HepG2 (cell line): ENCODE results near the gene KIAA1549. TPM values are rescaled to one million over a fixed set of nuclear protein-coding genes. Genes with fewer than 3 reads are reported as not detected.

Experiments used
- ATAC-seq: fragments of 200-7000 bp; cut with Tn5 transposase; 3 replicates; pipeline ENCODE4 v1.9.1; 2020; ENCODE audit warnings: mild to moderate bottlenecking, moderate library complexity
- BruUV-seq: library from RNA; stranded (reverse); fragments of 400-500 nt; replicated peaks from 2 replicates; lab custom pipeline; 2021; lab: Mats Ljungman, UMichigan
- CTCF ChIA-PET: fragments of 300-600 bp; formaldehyde crosslinking; extraction: SDS; loops from one replicate; lab custom pipeline; 2021; ENCODE audit warnings: low total read pairs, inconsistent platforms, low intra/inter-chr PET ratio; lab: Yijun Ruan, JAX
- POLR2A ChIA-PET: fragments of 350-600 bp; sonication (Branson Sonifier 250); formaldehyde crosslinking; loops from one replicate; lab custom pipeline; 2020; ENCODE audit warnings: antibody characterized with exemption, inconsistent platforms; lab: Yijun Ruan, JAX
- DNase-seq: peaks from one replicate; pipeline ENCODE4 v3.0.0-alpha.2; 2015; ENCODE audit warnings: low spot score
- FAIRE-seq: peaks from 3 replicates; lab custom pipeline; 2011; peaks lifted over from hg19 to GRCh38; lab: Jason Lieb, UNC
- H2AFZ ChIP-seq: one replicate; pipeline ENCODE4 v1.6.1; 2011; ENCODE audit warnings: low read length, inconsistent platforms
- H3K27ac ChIP-seq: fragments of 300-600 bp; 3 replicates; pipeline ENCODE4 v1.8.0; 2011; ENCODE audit warnings: mixed run types, mild to moderate bottlenecking, mixed read lengths, low read length, inconsistent platforms; ENCODE audit not compliant: insufficient read depth; ENCODE audit errors: extremely low read length
- H3K27me3 ChIP-seq, 2 experiments: fragments of 200-600 bp in 1 of 2; 2 replicates in 1 of 2; 3 replicates in 1 of 2; pipeline versions ENCODE4 v1.6.0 to v1.8.0; 2011; ENCODE audit warnings: low read length in 2 of 2, mild to moderate bottlenecking in 2 of 2, moderate library complexity in 2 of 2, inconsistent platforms in 1 of 2; ENCODE audit not compliant: insufficient read depth in 2 of 2, control insufficient read depth in 1 of 2
- H3K36me3 ChIP-seq, 2 experiments: fragments of 200-600 bp in 1 of 2; replicated peaks in 1 of 2; 2 replicates in 1 of 2; 3 replicates in 1 of 2; pipeline versions ENCODE4 v1.5.1 to v1.8.0; 2011; ENCODE audit warnings: low read length in 2 of 2, inconsistent platforms in 1 of 2; ENCODE audit not compliant: insufficient read depth in 2 of 2, control insufficient read depth in 1 of 2
- H3K4me1 ChIP-seq: 2 replicates; pipeline ENCODE4 v1.5.1; 2012; ENCODE audit warnings: low read length, inconsistent platforms; ENCODE audit not compliant: insufficient read depth
- H3K4me2 ChIP-seq: 2 replicates; pipeline ENCODE4 v1.6.0; 2011; ENCODE audit warnings: low read depth, low read length, inconsistent platforms
- H3K4me3 ChIP-seq, 3 experiments: fragments of 200-600 bp in 1 of 3; sonication (generic), shearing (Covaris generic) in 1 of 3; replicated peaks in 1 of 3; 2 replicates each; pipeline ENCODE4 v1.5.1; 2011 to 2016; ENCODE audit warnings: low read length in 3 of 3, inconsistent platforms in 2 of 3, low read depth in 2 of 3, mild to moderate bottlenecking in 2 of 3, control low read depth in 1 of 3, mixed read lengths in 1 of 3; ENCODE audit not compliant: insufficient read depth in 1 of 3
- H3K79me2 ChIP-seq: one replicate; pipeline ENCODE4 v1.6.1; 2011; ENCODE audit warnings: low read length, inconsistent platforms; ENCODE audit not compliant: insufficient read depth
- H3K9ac ChIP-seq: 2 replicates; pipeline ENCODE4 v1.6.0; 2011; ENCODE audit warnings: mild to moderate bottlenecking, low read depth, low read length, inconsistent platforms; ENCODE audit not compliant: insufficient read depth
- H3K9me3 ChIP-seq: 2 replicates; pipeline ENCODE4 v1.5.1; 2012; ENCODE audit warnings: mild to moderate bottlenecking, low read length
- H4K20me1 ChIP-seq: 2 replicates; pipeline ENCODE4 v1.6.0; 2011; ENCODE audit warnings: inconsistent platforms, mild to moderate bottlenecking, low read length, moderate library complexity; ENCODE audit not compliant: insufficient read depth
- ADNP ChIP-seq: sonication (generic); formaldehyde crosslinking; IDR thresholded peaks from 2 replicates; pipeline ENCODE4 v1.4.0; 2020; ENCODE audit warnings: missing genetic modification reagents
- FOXP1 ChIP-seq, 2 experiments: fragments of 450-650 bp in 1 of 2; IDR thresholded peaks; 2 replicates each; pipeline ENCODE4 v1.6.1; 2017 to 2018; ENCODE audit warnings: antibody characterized with exemption in 1 of 2
- JUNB ChIP-seq: sonication (generic); formaldehyde crosslinking; IDR thresholded peaks from 2 replicates; pipeline ENCODE4 v1.8.0; 2022; ENCODE audit warnings: missing genetic modification reagents, mild to moderate bottlenecking, borderline replicate concordance
- SOX13 ChIP-seq, 3 experiments: fragments of 450-650 bp in 1 of 3; sonication (generic) in 1 of 3; formaldehyde crosslinking in 1 of 3; IDR thresholded peaks in 2 of 3; conservative IDR thresholded peaks in 1 of 3; 2 replicates each; pipeline versions ENCODE4 v1.5.0 to v1.6.1; 2016 to 2020; ENCODE audit warnings: antibody characterized with exemption in 1 of 3, mild to moderate bottlenecking in 1 of 3, missing compliant biosample characterization in 1 of 3, missing genetic modification reagents in 1 of 3, moderate library complexity in 1 of 3
- ZBTB8A ChIP-seq: sonication (generic); formaldehyde crosslinking; IDR thresholded peaks from 2 replicates; pipeline ENCODE4 v1.4.0; 2020; ENCODE audit warnings: mild to moderate bottlenecking, low read depth, missing genetic modification reagents, borderline replicate concordance
- ZNF160 ChIP-seq: sonication (generic); formaldehyde crosslinking; IDR thresholded peaks from 2 replicates; pipeline ENCODE4 v1.8.0; 2022; ENCODE audit warnings: mild to moderate bottlenecking, inconsistent platforms, missing genetic modification reagents
- ZNF251 ChIP-seq: sonication (generic); formaldehyde crosslinking; IDR thresholded peaks from 2 replicates; pipeline ENCODE4 v1.9.0; 2021; ENCODE audit warnings: mild to moderate bottlenecking, missing genetic modification reagents
- ZNF775 ChIP-seq: sonication (generic); formaldehyde crosslinking; IDR thresholded peaks from 2 replicates; pipeline ENCODE4 v1.4.0; 2020; ENCODE audit warnings: missing genetic modification reagents, mild to moderate bottlenecking, moderate library complexity, borderline replicate concordance
- ZNF784 ChIP-seq: sonication (generic); formaldehyde crosslinking; IDR thresholded peaks from 2 replicates; pipeline ENCODE4 v1.5.1; 2020; ENCODE audit warnings: missing genetic modification reagents, mild to moderate bottlenecking, borderline replicate concordance
- ZNF816 ChIP-seq: sonication (generic); formaldehyde crosslinking; IDR thresholded peaks from 2 replicates; pipeline ENCODE4 v1.8.0; 2022; ENCODE audit warnings: missing genetic modification reagents, mild to moderate bottlenecking, borderline replicate concordance
- WGBS: methylation state at CpG from one replicate; pipeline ENCODE4 v1.1.6; 2017; ENCODE audit warnings: low lambda C conversion rate; 5-methylcytosine and 5-hydroxymethylcytosine counted together
- in situ Hi-C: cut with HindIII; loops from 2 replicates; pipeline ENCODE4 v1.10.0; 2017; ENCODE audit warnings: low pct_unique_long_range_greater_than_20kb; ENCODE audit not compliant: extremely low pct_ligation_motif_present
- intact Hi-C: fragments of 100-400 bp; cut with micrococcal nuclease; formaldehyde crosslinking; loops from one replicate; pipeline ENCODE4 v1.10.0; 2022; ENCODE audit not compliant: unreplicated experiment
- polyA plus RNA-seq, 8 experiments: library from polyadenylated mRNA; depleted of rRNA in 3 of 8; stranded (reverse) in 7 of 8; unstranded in 1 of 8; fragments of >200 nt; fragmentation: Illumina TruSeq in 4 of 8; extraction: Trizol in 4 of 8; gene quantifications; 2 replicates each; pipeline versions ENCODE4 v1.2.1 to v1.2.3, GENCODE V29; 2011 to 2016; ENCODE audit warnings: low read depth in 4 of 8, missing spikeins in 1 of 8, mixed read lengths in 1 of 8; ENCODE audit not compliant: insufficient read depth in 1 of 8
- total RNA-seq, 5 experiments: library from RNA; depleted of rRNA; stranded (reverse); fragments of >200 nt; fragmentation: Illumina TruSeq; extraction: Trizol; gene quantifications; 2 replicates each; pipeline ENCODE4 v1.2.3, GENCODE V29; 2016; ENCODE audit warnings: low read depth in 1 of 5

KIAA1549 gene
- total and polyA plus RNA-seq, 2 of the 13 experiments (the other 11 are each of a cell fraction or from before 2014, with no cell fraction given): 1.1 to 1.8 TPM

- Histone ChIP-seq H3K4me3 (peak overlapping the region in 1 of 3 experiments; percentile 62; a peak in 2 of 6 replicates), H3K36me3 (no peaks in the 10 kb centered on the region; a peak in 1 of 5 replicates), H3K4me2 (peak overlapping the region; percentile 83), H4K20me1 (no peaks in the 10 kb centered on the region), H3K4me1 (peaks cover 55% of the 10 kb centered on the region), H3K27ac (peak overlapping the region; percentile 50), H3K79me2 (no peaks in the 10 kb centered on the region), H3K9me3 (no peaks in the 10 kb centered on the region), H2AFZ (no peak overlapping the region), H3K9ac (peak overlapping the region; percentile 40; the same call in 1 of the 2 replicates), H3K27me3 (no peaks in the 10 kb centered on the region)
- in situ Hi-C loops: loop anchor here (5.0 kb wide), 1 partner anchor 92 kb away; the partner anchor contains the start of gene KIAA1549
- peak; percentile 23 for DNase-seq
- ATAC-seq: no peak
- no TSS peak for BruUV-seq
- intact Hi-C loops: no loop called here
- TF ChIP-seq ZNF775 (CRISPR knock-in tag) (no peak), SOX13 (IDR thresholded peaks at IDR 0.05) (no peak), SOX13 (CRISPR knock-in tag; conservative IDR thresholded peaks at IDR 0.05 in 1 of 2, IDR thresholded peaks at IDR 0.05 in 1 of 2) (peak in 1 of 2 experiments; percentile 11; a peak in 1 of 4 replicates)
- 82% methylated on average over 12 of the region's 12 CpGs for WGBS
- POLR2A ChIA-PET: interaction anchor here (0.7 to 0.8 kb wide), 2 partner anchors 91 to 128 kb away, joined by 3 read pairs; no protein-coding TSS in a partner anchor
- FAIRE-seq: no peak
- CTCF ChIA-PET: no interaction called here
Observed at GRCh38 chr7:138889582-138890498, 91.3 kb downstream of the KIAA1549 start.

GRCh38 chr7:138887872-138888656, 93.1 kb downstream of the KIAA1549 start:
- FAIRE-seq (no peak), ATAC-seq (no peak)
- BruUV-seq: no TSS peak
- H3K4me2 ChIP-seq: no peak overlapping the region
- intact Hi-C loops: no loop called here
- H3K9me3 ChIP-seq: no peaks in the 10 kb centered on the region
- peaks cover 61% of the 10 kb centered on the region for H3K4me1 ChIP-seq
- ChIA-PET POLR2A (no interaction called here), CTCF (no interaction called here)
- H3K27me3 ChIP-seq: no peaks in the 10 kb centered on the region
- no peaks in the 10 kb centered on the region for H3K79me2 ChIP-seq
- 54% methylated on average over 10 of the region's 10 CpGs for WGBS
- no peak overlapping the region for H2AFZ ChIP-seq
- TF ChIP-seq ZNF784 (no peak), JUNB (no peak), ZNF816 (no peak), ZBTB8A (CRISPR knock-in tag) (no peak), ADNP (CRISPR knock-in tag) (no peak), ZNF251 (no peak), FOXP1 (IDR thresholded peaks at IDR 0.05) (no peak), FOXP1 (CRISPR knock-in tag; IDR thresholded peaks at IDR 0.05) (peak; percentile 20; the same call in 1 of the 2 replicates), ZNF160 (CRISPR knock-in tag) (no peak)
- TF ChIP-seq, all 625 proteins: peak for 1
- Histone ChIP-seq H3K9ac (no peak overlapping the region), H3K27ac (no peak overlapping the region), H3K36me3 (no peaks in the 10 kb centered on the region), H4K20me1 (no peaks in the 10 kb centered on the region), H3K4me3 (no peak overlapping the region)
- no peak for DNase-seq
- in situ Hi-C loops: loop anchor here (5.0 kb wide), 1 partner anchor 94 kb away; the partner anchor contains the start of gene KIAA1549
